Left forelimb (tissue), 1 donor: Measurements from ENCODE around the gene ASB8.
A peak's percentile ranks its signal among the peaks of the same experiment; 100 is the strongest.
"Not testable (repeated sequence)": the region's sequence is repeated elsewhere in the genome, so short reads cannot be mapped to it uniquely, and the experiment has no call there.

Experiments
- DNase-seq: peaks from one replicate; pipeline ENCODE4 v3.0.0-alpha.2; 2018; ENCODE audit warnings: low spot score

Gene ASB8

DNA sequence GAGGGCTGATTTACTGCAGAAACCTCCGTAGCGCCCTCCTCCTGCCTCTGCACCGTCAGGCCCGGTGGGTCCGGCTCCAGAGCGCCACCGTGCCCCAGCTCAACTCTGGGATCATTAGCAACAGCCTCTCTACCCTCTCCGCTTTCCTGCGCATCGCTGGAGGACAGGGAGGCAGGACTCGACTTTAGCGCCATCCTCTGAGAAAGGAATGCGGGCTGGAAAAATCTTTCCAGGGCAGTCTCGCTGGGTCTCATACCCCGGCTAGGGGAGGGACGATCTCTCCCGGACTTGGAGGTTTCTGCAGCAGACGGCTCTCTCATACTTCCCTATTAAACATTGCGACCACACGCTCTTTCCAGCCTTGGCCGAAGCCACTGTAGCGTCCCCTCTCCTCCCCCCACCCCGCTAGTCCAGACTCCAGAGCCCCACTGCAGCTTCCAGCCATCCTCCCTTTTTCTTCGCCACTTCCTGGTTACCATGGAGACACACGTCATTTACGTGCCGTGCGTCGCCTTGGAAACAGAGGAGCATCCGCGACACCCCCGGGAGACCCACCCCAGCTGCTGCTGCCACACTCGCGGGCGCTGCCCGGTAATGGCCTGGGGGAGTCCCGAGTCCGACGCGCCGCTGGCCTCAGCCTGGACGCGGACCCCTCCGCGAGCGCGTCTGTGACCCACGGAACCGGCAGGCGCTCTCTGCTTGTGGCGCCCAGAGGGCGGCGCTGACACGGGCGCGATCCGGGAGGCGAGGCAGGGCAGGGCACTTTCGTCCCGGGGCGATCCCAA, 26.0 kb upstream of the ASB8 start, which contains the start of gene CCDC184:
CCDC184 (plus strand) TSS at position 554 of the 785 bp plus-strand sequence. CDS start 479 bp downstream, outside the sequence.
- peak; percentile 78 for DNase-seq

DNA sequence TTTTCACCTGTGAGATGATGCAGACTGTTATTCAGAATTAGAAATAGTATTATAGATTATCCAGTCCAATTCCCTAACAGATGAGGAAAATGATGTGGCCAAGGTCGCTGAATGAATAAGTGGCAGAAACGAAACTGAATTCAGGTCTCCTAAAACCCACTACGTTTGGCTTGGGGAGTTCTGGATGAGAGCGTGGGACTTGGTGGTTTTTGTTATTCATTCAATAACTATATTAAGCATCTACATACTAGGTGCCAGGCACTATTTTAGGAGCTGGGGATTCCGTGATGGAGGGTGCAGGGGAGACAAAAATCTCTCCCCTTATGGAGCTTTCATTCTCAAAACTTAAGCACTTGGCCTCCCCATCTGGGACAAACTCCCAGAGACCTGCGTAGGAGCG, 25.3 kb upstream of the ASB8 start:
- DNase-seq = no peak

DNA sequence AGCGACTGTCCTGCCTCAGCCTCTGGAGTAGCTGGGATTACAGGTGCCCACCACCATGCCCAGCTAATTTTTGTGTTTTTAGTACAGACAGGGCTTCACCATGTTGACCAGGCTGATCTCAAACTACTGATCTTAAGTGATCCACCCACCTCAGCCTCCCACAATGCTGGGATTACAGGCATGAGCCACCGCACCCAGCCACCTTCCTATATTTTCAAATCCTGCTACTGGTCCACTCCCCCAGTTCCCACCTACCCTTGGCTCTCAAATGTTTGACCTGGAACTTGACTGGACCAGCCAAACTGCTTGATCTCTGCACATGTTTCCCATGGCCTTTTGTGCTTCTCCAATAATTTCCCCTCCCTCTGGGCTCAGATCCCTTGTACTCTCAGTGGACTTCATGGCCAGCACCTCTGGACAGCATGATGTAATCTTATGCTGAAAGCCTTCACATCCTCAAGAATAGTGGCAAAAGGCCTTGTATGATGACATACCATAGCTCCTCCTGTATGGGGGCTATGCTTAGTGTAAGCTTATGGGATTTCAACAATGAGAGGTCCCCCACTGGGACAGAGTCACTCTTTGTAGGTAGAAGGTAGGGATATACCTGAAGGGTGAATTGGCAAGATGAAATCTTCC, 23.7 kb upstream of the ASB8 start:
- no peak for DNase-seq

DNA sequence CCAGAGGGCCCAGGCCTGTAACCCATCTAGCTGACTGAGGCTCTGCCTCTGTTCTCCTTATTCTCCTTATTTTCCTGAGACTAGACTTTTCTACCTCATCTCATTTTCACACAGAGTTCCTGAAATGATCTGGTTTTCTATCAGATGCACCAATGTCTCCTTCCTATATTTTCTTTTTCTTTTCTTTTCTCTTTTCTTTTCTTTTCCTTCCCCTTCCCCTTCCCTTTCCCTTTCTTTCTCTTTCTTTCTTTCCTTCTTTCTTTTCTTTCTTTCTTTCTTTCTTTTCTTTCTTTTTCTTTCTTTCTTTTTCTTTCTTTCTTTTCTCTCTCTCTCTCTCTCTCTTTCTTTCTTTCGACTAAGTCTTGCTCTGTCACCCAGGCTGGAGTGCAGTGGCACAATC, 23.1 kb upstream of the ASB8 start:
- DNase-seq = no peak

DNA sequence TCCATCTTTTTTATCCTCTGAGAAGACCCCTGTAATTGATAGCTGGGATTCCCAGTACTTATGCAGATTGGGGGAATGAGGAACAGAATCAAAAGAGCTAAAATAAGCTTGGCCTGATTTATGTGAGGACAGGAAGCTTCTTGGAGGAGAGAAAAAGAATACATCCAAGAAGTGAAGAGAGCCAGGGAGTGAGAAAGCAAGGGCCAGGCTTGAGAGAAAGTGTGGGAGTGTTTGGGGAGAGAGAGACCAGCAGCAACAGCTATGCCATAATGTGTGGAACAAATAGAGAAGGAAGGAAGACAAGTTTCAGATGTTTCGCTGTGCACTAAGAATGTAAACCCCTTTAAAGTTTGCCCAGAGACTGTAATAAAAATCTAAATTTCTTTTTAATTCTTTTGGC, 22.2 kb upstream of the ASB8 start:
- DNase-seq = no peak

DNA sequence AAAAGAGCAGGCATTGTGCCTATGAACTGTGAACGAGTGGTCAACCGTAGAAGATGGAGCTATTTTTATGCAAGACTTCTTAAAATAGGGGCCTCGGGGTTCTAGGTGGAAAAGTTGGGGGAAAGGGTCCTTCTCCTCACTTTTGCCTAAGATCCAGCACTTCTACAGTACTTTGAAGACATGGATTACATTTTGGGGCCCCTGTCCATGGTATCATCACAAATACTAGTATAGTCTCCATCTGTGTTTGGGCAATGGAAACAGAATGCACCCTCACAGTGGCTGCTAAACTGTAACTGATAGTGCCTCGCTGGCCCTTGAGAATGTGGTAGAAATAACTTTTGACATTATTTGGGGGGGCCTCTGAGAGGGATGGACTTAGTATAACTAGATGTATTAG, 20.7 kb upstream of the ASB8 start:
- DNase-seq = no peak

DNA sequence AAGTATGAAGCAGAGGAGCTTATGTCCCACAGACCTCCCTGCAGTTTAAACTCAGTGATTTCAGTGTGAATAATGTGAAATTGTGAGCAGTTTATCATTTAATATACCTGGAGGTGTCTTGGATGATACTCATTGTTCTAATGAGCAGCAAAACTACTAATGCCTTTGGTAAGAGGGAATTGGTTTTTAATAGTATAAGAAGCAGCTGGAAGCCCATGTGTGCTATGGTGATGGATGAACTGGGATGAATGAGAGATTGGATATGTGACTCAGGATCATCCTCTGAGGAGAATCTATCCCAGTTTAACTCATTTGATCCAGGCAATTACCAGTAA, 19.1 kb upstream of the ASB8 start:
- DNase-seq = no peak

DNA sequence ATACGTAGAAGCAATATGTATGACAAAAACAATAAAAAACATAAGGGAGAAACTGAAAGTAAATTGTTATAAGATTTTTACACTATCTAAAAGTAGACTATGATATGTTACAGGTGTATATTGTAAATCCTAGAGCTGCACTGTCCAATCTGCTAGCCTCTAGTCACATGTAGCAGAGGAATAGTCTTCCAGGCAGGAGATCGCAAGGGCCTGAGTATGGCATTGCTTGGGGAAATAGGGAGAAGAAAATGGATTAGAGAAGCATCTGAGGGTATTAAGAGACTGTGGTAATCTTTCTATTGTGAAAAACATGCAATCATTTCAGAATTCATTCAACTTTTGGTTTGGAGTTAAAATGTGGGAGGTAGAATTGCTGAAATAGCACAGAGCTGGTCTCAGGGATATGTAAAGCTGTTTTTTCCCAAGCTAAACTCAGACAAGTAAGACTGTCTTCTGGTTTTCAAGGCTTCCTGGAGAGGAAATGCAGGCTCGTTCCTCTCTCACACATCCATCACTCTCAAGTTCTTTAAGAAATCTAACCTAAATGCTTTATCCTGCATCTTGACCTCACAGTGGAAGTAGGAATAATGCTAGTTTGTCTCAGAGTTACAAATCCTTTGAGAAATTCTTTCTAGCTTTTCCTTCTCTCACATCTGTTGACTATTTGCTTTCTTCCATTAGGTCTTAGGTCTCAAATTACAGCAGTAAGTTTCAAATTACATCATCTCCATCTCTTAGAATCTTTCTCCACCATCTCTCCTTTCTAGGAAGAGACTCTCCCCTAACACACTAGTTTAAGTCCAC, 18.5 kb upstream of the ASB8 start:
- DNase-seq = no peak

DNA sequence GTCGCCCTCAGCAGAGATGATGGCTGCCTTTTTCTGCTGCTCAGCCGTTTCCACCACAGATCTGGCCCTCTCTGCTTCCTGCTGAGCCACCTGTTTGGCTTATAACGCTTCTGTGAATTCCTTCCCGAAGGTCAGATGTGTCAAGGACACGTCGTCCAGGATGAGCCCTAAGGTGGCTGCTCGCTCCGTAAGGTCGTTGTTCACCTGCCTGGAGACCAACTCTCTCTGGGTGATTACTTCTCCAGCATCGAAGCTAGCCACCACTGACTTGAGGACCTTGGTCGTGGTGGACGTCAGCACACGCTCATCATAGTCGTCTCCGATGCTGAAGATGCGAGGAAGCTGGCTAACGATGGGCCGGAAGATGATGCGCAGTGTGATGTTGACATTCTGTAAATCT, 11.7 kb upstream of the ASB8 start:
- DNase-seq = no peak

DNA sequence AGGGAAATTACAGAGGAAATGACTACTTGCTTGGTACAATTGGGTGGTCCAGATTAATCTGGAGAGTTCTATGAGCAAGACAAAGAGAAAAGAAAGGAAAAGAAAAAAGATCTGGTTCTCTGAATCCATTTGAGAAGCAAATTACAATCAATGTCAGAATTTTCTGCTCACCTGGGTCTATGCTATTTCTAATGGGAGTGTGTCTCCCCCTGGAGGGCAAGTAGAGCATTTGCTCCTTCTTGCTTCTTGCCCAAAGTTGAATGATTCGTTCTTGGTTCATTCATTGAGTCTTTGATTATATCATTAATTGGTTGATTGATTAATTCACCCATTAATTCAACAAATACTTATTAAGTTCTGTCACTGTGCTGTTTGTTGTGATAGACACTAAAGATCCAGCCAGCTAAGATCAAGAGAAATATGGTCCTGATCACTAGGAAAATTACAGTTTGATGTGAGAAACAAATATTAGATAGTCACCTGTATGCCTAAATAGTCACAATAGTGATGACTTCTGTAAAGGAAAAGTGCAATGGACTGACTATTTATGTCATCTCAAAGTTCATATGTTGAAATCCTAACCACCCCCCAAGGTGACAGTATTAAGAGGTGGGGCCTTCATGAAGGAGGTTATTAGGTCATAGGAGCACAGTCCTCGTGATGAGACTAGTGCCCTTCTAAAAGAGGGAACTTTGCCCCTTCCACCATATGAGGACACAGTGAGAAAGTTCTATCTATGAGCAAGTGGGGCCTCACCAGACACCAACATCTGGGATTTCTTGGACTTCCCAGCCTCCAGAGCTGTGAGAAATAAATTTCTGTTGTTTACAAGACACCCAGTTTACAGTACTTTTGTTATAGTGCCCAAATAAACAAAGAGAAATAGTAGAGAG, 8.0 kb upstream of the ASB8 start:
- DNase-seq = no peak

DNA sequence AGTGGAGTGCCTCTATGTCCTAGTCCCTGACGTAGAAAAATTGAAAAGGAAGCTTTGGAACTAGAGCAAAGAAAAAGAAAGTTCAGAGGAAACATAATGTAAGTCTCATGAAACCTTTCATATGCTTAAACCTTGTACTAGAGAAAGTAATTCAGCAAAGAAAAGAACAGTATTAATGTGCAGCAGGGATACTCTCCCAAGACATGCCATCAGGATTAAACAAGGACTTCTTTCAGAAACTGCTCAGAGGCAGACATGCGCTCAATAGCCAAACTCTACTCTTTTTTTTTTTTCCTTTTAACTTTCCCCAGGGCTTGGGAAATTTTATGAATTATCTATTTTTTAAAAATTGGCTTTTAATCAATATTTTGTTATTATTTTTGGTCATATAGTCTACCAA, 7.1 kb upstream of the ASB8 start:
- no peak for DNase-seq

DNA sequence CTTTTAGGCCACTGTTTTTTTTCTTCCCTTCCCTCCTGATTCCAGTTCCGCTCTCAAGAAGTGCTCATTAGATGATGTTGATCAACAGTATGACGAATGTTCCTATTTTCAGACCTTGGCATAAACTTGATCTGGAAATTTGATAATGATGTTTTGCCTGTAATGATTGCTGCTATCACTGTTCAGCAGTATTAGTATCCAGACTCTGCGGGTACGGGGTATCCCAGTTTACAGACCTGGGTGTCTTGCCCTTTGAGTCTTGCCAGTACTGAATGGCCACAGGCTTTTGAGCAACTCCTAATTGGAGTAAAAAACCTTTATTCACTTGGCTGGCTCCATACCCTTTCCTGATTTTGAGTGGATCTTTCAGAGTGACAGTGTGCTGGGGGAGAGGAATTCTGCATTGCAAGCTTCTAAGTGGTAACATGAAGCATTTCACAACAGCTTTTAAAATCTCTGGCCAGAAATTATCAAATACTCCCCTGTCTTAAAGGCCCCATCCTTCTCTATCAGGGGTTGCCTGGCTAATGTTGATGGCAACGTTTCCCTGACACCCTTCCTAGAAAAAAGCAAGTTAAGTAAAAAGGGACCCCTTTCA, 5.9 kb upstream of the ASB8 start:
- no peak for DNase-seq

DNA sequence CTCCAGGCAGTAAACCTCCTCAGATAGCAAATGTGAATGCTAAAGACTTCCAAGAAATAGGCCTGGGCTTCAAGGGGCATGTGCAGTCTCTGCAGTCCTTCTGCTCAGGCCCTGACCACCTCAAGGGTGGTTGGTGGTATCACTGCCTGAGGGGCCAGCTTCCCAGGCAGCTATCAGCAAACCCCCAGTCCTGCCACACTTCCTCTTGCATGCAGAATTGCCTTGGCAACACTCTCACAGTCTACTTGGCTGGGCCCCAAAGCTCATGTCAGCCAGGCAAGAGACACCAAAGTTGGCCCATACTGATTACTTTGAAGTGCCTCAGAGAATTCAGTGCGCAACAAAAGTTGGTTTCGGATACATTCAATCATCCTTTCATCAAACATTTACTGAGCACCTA, 3.5 kb upstream of the ASB8 start:
- DNase-seq = no peak

DNA sequence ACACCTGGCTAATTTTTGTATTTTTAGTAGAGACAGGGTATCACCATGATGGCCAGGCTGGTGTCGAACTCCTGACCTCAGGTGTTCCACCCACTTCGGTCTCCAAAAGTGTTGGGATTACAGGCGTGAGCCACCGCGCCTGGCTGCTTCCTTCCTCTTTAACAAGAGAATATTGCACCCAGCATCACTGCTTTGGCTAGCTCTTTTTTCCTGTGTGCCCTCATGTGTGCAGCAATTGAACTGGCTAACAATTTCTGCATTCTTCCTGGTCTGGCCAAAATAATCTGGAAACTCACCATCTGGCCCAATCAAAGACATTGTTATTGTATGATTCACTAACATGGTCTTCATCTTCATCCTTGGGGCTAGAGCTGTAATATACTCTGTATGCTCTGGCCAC, 2.7 kb upstream of the ASB8 start:
- no peak for DNase-seq

DNA sequence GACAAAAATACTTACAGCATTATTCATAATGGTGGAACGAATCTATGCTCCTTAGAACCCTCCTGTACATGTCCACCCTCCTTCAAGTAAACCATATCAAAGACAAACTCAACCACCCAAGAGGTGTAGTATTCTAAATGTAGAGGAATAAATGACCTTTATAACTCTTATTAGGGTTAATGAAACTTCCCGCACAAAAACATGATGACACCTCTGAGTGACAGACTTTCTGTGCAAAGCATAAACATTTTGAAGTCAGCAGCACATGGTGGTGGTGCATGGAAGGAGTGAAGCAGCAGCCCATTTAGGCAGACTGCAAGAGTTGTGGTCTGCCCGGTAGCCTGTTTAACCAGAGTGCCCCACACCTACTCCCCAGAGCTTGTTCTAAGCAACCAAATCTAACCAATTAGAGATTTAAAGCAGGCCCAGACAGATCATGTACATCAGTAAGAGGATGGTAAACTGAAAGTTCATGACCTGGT, 615 bp upstream of the ASB8 start:
- no peak for DNase-seq

DNA sequence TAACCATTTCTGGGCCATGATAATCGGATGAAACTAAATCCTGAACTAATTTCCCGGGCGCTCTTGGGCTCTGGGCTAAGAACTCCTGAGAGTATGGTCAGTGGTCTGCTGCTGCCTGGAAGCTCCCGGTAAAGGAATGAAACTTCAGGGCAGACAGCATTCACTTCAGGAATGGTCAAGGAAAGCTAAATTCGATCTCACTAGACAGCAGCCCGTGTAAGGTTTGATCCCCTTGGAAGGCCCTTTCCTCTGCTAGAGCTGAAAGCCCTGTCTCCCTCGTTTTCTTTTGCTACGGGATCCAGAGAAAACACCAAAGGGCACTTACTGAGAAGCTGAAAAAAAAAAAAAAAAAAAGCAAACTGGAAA, 680 bp downstream of the ASB8 start:
- no peak for DNase-seq

DNA sequence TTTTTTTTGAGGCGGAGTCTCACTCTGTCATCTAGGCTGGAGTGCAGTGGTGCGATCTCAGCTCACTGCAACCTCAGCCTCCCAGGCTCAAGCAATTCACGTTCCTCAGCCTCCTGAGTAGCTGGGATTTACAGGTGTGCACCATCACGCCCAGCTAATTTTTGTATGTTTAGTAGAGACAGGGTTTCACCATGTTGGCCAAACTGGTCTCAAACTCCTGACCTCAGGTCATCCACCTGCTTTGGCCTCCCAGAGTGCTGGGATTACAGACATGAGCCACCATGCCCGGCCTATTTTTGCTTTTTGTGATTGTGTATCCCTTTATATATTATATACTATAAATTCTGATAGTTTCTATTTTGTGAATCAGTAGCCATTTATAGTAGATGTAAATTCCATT, 1.5 kb downstream of the ASB8 start:
- not testable (repeated sequence) for DNase-seq

DNA sequence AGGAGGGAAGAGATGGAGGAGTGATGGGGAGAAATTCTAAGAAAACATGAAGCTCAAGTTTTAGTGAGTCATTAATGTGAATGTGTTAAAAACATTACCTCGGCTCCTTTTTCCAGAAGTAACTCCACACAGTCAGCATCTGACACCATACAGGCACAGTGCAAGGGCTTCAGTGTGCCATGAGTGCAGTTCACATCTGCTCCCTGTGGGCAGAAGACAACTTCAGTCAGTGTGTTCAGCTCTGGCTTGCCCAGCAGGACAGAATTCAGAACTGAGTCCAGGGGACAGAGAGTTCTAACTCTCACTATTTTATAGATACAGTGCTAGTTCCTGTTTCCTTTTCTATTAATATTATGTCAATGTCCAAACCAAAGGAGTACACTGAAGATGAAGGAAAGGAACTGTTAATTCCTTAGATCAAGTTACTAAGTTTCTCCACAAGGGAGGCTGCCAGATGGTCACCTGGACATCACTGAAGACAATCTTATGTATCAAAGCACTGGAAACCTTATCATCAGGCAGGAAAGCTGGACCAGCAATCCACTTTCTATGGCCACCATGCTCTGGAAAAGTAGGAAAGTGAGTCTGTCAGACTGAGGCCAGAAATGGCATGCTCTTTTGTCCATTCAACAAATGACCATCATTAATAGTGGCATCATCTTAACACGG, 6.1 kb downstream of the ASB8 start:
- DNase-seq = no peak

DNA sequence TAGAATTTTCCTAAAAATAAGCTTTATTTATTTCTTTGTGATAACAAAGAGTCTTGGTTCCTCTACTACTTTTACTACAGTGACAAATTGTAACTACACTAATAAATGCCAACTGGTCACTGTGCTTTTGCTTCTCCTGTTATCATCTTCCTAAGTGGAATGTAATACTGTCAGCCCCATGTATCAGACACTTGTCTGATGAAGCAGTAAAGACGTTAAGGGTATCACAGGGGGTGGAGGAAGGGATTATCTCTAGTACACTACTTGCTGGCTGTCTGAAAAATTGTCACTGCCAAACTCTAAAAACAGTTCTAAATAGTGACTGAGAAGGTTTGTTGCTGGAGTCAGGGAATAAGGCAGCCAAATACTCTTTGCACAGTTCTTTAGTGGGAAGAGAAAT, 11.3 kb downstream of the ASB8 start:
- no peak for DNase-seq

DNA sequence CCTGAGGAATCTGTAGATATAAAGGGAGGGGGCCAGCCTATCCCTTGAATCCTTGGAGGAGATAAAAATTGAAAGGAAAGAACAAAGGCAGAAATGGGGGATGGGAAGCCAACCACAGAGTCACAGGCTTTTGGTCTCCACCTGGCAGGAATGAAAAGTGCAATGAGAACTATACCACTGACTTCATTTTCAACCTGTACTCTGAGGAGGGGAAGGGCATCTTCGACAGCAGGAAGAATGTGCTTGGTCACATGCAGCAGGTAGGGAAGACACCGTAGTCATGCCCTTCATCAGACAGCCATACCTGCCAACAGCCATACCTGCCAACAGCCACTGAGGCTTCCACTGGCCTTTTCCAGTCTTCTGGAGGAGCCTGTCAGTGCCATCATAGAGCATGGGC, 13.4 kb downstream of the ASB8 start:
- no peak for DNase-seq
